Sigmoid colon (tissue), 7 donors: ENCODE data around the gene CCDC142. TPM values are rescaled to one million over a fixed set of nuclear protein-coding genes. Genes with fewer than 3 reads are reported as not detected.

Source experiments
- DNase-seq: peaks from one replicate; pipeline ENCODE4 v3.0.0-alpha.2; 2019
- H3K27ac ChIP-seq, 4 donors: fragments of 200-600 bp; sonication (generic); one replicate each; pipeline ENCODE4 v1.5.1; 2016 to 2019; ENCODE audit warnings: mild to moderate bottlenecking in 1 of 4
- H3K27me3 ChIP-seq, 3 donors: fragments of 200-600 bp; sonication (generic); one replicate each; pipeline ENCODE4 v1.5.1; 2019; ENCODE audit warnings: mild to moderate bottlenecking in 1 of 3
- H3K36me3 ChIP-seq, 4 donors: fragments of 200-600 bp; sonication (generic); one replicate each; pipeline ENCODE4 v1.5.1; 2016 to 2019
- H3K4me1 ChIP-seq, 4 donors: fragments of 200-600 bp; sonication (generic); one replicate each; pipeline ENCODE4 v1.5.1; 2017 to 2019
- H3K4me3 ChIP-seq, 4 donors: fragments of 200-600 bp; sonication (generic); one replicate each; pipeline ENCODE4 v1.5.1; 2017 to 2019; ENCODE audit warnings: mild to moderate bottlenecking in 2 of 4, moderate library complexity in 1 of 4
- H3K9me3 ChIP-seq, 4 donors: fragments of 200-600 bp in 3 of 4; sonication (generic) in 3 of 4; one replicate each; pipeline versions ENCODE4 v1.5.1 to v1.6.1; 2013 to 2019
- EP300 ChIP-seq, 4 donors: sonication (generic); formaldehyde crosslinking; IDR thresholded peaks; one replicate each; pipeline ENCODE4 v1.6.1; 2017; ENCODE audit warnings: antibody characterized with exemption in 4 of 4
- POLR2A ChIP-seq, 2 donors: fragments of 450-650 bp; IDR thresholded peaks; one replicate each; pipeline ENCODE4 v1.6.1; 2016; ENCODE audit warnings: antibody characterized with exemption in 2 of 2, mild to moderate bottlenecking in 2 of 2, moderate library complexity in 2 of 2
- POLR2AphosphoS5 ChIP-seq, 4 donors: sonication (generic); formaldehyde crosslinking; IDR thresholded peaks; one replicate each; pipeline ENCODE4 v1.6.1; 2017; ENCODE audit warnings: antibody characterized with exemption in 4 of 4
- WGBS, 2 donors: extraction: QIAGEN DNeasy Blood & Tissue Kit; methylation state at CpG; one replicate each; pipeline ENCODE4 v1.1.7; 2013; 5-methylcytosine and 5-hydroxymethylcytosine counted together
- intact Hi-C: fragments of 100-400 bp; cut with DNase I; formaldehyde crosslinking; loops from one replicate; pipeline ENCODE4 v1.15.1; 2023
- polyA plus RNA-seq, 3 donors: library from polyadenylated mRNA; stranded (reverse); fragments of 200-250 nt; gene quantifications; one replicate each; pipeline ENCODE4 v1.2.3, GENCODE V29; 2013
- total RNA-seq, 4 donors: library from RNA; depleted of rRNA; stranded (reverse); fragments of >200 nt; gene quantifications; one replicate each; pipeline ENCODE4 v1.1.0, GENCODE V29; 2016
- TF ChIP-seq, protein P1 (sequence below), 4 experiments: fragments of 450-650 bp in 3 of 4; fragments of 200-600 bp in 1 of 4; IDR thresholded peaks; one replicate each; pipeline ENCODE4 v1.5.1; 2016 to 2019; ENCODE audit warnings: antibody characterized with exemption in 4 of 4, mild to moderate bottlenecking in 3 of 4, moderate library complexity in 2 of 4
- donor health status: healthy with polysubstance abuse.
- donor health status: Bipolar disorder and iron deficiency.
- donor health status: healthy.

CCDC142 gene
- total and polyA plus RNA-seq, 7 donors: 1.8 to 20.9 (median 16.4) TPM

DNA sequence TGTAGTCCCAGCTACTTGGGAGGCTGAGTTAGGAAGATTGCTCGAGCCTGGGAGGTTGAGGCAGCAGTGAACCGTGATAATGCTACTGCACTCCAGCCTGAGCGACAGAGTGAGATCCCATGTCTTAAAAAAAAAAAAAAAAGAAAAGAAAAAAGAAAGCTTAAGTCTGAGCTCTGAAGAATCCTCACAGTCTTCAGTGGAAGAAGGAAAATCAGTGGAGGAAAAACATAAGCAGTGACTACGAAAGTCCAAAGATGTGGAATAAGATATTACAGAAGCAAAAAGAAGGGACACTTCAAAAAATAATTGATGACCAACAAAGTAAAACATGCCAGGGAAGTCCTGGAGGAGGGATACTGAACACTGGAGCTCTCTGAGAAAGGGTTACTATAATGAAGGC lies 27.5 kb upstream of the CCDC142 start:
- peaks cover 28 to 75% (median 56%) of the 10 kb centered on the region in 3 donors for H3K27me3 ChIP-seq
- intact Hi-C loops: no loop called here
- peaks cover 0 to 10% (median 7%) of the 10 kb centered on the region in 4 donors for H3K36me3 ChIP-seq

DNA sequence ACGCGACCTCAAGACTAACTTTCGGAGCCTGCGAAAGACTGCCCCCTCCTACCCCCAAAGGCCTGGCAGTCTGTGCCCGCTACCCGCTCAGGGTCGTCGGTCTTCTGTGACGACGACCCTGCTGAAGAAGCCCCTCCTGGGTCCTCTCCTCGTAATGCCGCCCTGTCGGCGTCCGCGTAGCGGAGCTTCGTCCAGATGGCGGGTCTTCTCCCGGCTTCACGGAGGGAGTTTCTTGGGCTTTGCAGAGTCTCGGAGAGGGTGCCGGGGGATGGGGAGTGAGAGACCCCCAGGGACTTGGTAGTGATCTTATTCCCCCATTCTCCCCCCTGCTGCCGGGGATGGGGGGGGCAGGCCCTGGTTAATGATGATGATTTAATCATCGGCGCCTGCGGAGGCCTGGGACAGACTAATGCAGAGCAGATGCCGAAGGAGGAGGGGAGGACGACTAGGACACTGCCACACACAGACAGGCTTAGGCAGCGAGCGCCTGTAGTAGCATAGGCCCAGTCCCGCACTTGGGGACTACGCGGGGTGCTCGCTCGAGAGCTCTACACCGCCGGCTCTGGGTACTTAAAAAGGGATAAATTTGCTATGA lies 25.2 kb upstream of the CCDC142 start:
- H3K27me3 ChIP-seq: peaks cover 6 to 75% (median 34%) of the 10 kb centered on the region in 3 donors
- no peak for DNase-seq
- H3K4me1 ChIP-seq: peaks cover 0 to 39% (median 30%) of the 10 kb centered on the region in 4 donors
- WGBS, 2 donors: 7 to 10% methylated on average over 38 of the region's 38 CpGs
- H3K4me3 ChIP-seq: peak overlapping the region; percentile 60 to 87 (median 76)
- peak overlapping the region; percentile 96 to 99 (median 97) for H3K27ac ChIP-seq
- intact Hi-C loops: loop anchor here (1.0 kb wide), 3 partner anchors 21 to 46 kb away; partner anchors contain the start of genes AUP1, DOK1, HTRA2 and TTC31
- TF ChIP-seq POLR2A (IDR thresholded peaks at IDR 0.05) (no peak), EP300 (IDR thresholded peaks at IDR 0.05) (no peak), POLR2AphosphoS5 (IDR thresholded peaks at IDR 0.05) (no peak)
- TF ChIP-seq, protein P1, sequence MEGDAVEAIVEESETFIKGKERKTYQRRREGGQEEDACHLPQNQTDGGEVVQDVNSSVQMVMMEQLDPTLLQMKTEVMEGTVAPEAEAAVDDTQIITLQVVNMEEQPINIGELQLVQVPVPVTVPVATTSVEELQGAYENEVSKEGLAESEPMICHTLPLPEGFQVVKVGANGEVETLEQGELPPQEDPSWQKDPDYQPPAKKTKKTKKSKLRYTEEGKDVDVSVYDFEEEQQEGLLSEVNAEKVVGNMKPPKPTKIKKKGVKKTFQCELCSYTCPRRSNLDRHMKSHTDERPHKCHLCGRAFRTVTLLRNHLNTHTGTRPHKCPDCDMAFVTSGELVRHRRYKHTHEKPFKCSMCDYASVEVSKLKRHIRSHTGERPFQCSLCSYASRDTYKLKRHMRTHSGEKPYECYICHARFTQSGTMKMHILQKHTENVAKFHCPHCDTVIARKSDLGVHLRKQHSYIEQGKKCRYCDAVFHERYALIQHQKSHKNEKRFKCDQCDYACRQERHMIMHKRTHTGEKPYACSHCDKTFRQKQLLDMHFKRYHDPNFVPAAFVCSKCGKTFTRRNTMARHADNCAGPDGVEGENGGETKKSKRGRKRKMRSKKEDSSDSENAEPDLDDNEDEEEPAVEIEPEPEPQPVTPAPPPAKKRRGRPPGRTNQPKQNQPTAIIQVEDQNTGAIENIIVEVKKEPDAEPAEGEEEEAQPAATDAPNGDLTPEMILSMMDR (IDR thresholded peaks at IDR 0.05): no peak
- peaks cover 0 to 20% (median 12%) of the 10 kb centered on the region in 4 donors for H3K36me3 ChIP-seq
- no peaks in the 10 kb centered on the region for H3K9me3 ChIP-seq

More for the DNA sequence above, 27.5 kb upstream of the CCDC142 start:
- Histone ChIP-seq H3K4me3 (no peak overlapping the region), H3K27ac (no peak overlapping the region), H3K9me3 (no peaks in the 10 kb centered on the region), H3K4me1 (peaks cover 0 to 45% (median 39%) of the 10 kb centered on the region in 4 donors)
- 85 to 87% methylated on average over 4 of the region's 4 CpGs for WGBS, 2 donors
- no peak for TF ChIP-seq EP300 (IDR thresholded peaks at IDR 0.05)
- no peak for TF ChIP-seq POLR2A (IDR thresholded peaks at IDR 0.05)
- TF ChIP-seq POLR2AphosphoS5 (IDR thresholded peaks at IDR 0.05): no peak
- TF ChIP-seq, protein P1 (IDR thresholded peaks at IDR 0.05): no peak
- no peak for DNase-seq

DNA sequence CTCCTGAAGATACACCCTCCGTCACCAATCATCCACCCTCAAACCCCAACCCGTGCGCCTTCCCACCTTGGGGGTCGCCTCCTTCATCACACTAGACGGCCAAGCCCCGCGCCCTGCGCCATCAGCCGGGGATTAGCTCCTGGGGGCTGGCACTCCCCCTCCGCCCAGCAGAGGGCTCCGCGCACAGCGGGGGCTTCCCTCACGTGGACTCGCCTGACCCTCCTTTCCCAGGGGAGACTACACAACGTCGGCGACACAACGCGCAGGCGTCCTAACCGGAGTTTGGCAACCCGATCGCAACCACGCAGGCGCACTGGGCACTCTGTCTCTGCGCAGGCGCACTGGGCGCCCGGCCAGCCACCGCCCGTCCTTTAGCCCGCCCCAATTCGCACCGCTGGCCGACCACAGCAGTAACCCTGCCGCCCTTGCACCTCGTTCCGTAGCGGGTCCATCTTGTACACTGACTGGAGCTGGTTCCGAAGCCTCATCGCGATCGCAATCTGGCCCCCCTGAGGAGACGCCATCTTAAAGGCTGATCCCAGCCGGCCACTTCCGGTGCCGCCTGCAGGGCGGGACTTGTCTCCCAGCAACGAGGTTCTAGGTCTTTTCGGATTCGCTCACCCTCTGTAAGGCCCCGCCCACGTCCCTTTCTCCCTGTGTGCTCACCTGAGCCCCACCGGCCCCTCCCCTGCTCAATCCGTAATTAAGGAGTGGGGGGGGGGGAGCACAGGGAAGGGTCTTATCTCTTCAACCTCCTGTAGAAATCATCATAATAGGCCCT lies 24.5 kb upstream of the CCDC142 start, which contains the start of gene PCGF1:
PCGF1 (minus strand) TSS at position 551 of the 781 bp plus-strand sequence; CDS start at position 524, 27 bp downstream.
- Histone ChIP-seq H3K36me3 (peaks cover 0 to 20% (median 12%) of the 10 kb centered on the region in 4 donors), H3K9me3 (no peaks in the 10 kb centered on the region), H3K4me3 (peak within 1 kb of the TSS; percentile 60 to 87 (median 76)), H3K4me1 (peaks cover 0 to 46% (median 37%) of the 10 kb centered on the region in 4 donors), H3K27ac (peak within 1 kb of the TSS; percentile 96 to 99 (median 97)), H3K27me3 (peaks cover 6 to 75% (median 34%) of the 10 kb centered on the region in 3 donors)
- TF ChIP-seq POLR2A (IDR thresholded peaks at IDR 0.05) (no peak), EP300 (IDR thresholded peaks at IDR 0.05) (no peak), POLR2AphosphoS5 (IDR thresholded peaks at IDR 0.05) (peak; percentile 51 to 85 (median 70))
- TF ChIP-seq, protein P1 (IDR thresholded peaks at IDR 0.05): peak in 2 of 4 experiments; percentile 12 to 17
- WGBS, 2 donors: 0 to 1% methylated on average over 56 of the region's 56 CpGs
- intact Hi-C loops: loop anchor here (1.0 kb wide), 3 partner anchors 22 to 47 kb away; partner anchors contain the start of genes AUP1, DOK1, HTRA2 and TTC31
- DNase-seq: peak; percentile 99

DNA sequence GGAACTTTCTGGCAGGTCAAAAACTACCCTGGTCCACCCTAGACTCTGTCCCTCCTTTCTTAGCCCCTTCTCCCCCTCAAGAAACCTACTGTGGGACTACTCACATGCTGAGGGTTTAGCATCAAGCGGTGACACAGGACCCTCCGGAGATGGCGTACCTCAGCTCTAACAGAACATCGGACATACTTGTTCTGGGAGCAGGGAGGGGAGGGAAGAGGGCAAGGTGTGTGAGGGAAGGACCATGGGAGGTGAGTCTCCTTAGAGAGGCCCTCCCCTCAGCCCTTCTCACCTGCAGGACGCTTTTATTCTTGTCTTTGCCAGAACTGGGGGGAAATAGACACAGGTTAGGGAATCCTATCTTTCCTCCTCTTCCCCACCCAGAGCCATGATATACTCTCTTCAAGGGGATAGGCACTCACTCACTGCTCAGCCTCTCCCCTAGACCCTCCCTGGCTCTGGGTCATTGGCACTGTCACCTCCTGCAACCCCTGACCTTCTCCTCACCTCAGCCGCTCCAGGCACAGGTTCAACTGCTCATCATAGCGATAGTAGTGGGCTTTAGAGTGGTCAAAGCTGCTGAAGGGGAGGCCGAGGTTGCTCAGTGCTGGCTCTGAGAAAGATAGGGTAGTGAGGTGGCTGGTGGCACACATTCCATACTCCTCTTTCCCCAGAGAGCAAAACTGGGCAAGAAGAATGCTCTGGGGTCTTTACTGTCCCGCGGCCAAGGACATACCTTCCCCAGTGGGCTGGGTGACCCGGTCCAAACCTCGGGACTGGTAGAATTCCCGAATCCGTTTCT lies 22.8 kb upstream of the CCDC142 start:
- intact Hi-C loops: no loop called here
- peaks cover 0 to 49% (median 40%) of the 10 kb centered on the region in 4 donors for H3K4me1 ChIP-seq
- peaks cover 22 to 75% (median 32%) of the 10 kb centered on the region in 3 donors for H3K27me3 ChIP-seq
- DNase-seq: no peak
- no peaks in the 10 kb centered on the region for H3K9me3 ChIP-seq
- no peak overlapping the region for H3K4me3 ChIP-seq
- H3K36me3 ChIP-seq: peaks cover 0 to 20% (median 12%) of the 10 kb centered on the region in 4 donors
- WGBS, 2 donors: 92 to 96% methylated on average over 14 of the region's 14 CpGs
- TF ChIP-seq POLR2A (IDR thresholded peaks at IDR 0.05) (no peak), EP300 (IDR thresholded peaks at IDR 0.05) (no peak), POLR2AphosphoS5 (IDR thresholded peaks at IDR 0.05) (no peak)
- TF ChIP-seq, protein P1 (IDR thresholded peaks at IDR 0.05): no peak
- no peak overlapping the region for H3K27ac ChIP-seq
